GM12878 (cell line): Measurements from ENCODE around the gene HNRNPR. TPM values are rescaled to one million over a fixed set of nuclear protein-coding genes. Genes with fewer than 3 reads are reported as not detected.

Experiments
- ATAC-seq: fragments of 200-7000 bp; cut with Tn5 transposase; 3 replicates; pipeline ENCODE4 v1.9.1; 2020; ENCODE audit warnings: mild to moderate bottlenecking, moderate library complexity
- BruUV-seq: library from RNA; stranded (reverse); fragments of 400-500 nt; replicated peaks from 2 replicates; lab custom pipeline; 2021; lab: Mats Ljungman, UMichigan
- CTCF ChIA-PET: fragments of 300-600 bp; sonication (Branson Sonifier 250); formaldehyde crosslinking; extraction: SDS; loops from one replicate; lab custom pipeline; 2021; ENCODE audit warnings: inconsistent platforms; lab: Yijun Ruan, JAX
- POLR2A ChIA-PET: fragments of 350-600 bp; formaldehyde crosslinking; extraction: SDS; loops from one replicate; lab custom pipeline; 2021; ENCODE audit warnings: inconsistent platforms; lab: Charles Lee
- RAD21 ChIA-PET: fragments of 300-600 bp; sonication (Branson Sonifier 250); formaldehyde crosslinking; loops from one replicate; lab custom pipeline; 2023; ENCODE audit warnings: antibody characterized with exemption; ENCODE audit not compliant: unreplicated experiment; lab: Charles Lee
- SMC1A ChIA-PET: fragments of 300-600 bp; sonication (Branson Sonifier 250); formaldehyde crosslinking; loops from one replicate; lab custom pipeline; 2023; ENCODE audit not compliant: unreplicated experiment, uncharacterized antibody; lab: Charles Lee
- DNase-seq: peaks from one replicate; pipeline ENCODE4 v3.0.0-alpha.2; 2011; ENCODE audit warnings: low read depth, low spot score
- FAIRE-seq: peaks from 3 replicates; lab custom pipeline; 2011; peaks lifted over from hg19 to GRCh38; lab: Jason Lieb, UNC
- H2AFZ ChIP-seq: 2 replicates; pipeline ENCODE4 v1.6.0; 2011; ENCODE audit warnings: low read depth, low read length, control low read depth; ENCODE audit not compliant: control insufficient read depth
- H3K27ac ChIP-seq: 2 replicates; pipeline ENCODE4 v1.5.1; 2011; ENCODE audit warnings: control low read depth; ENCODE audit not compliant: control insufficient read depth, insufficient read depth
- H3K27me3 ChIP-seq, 2 experiments: replicated peaks in 1 of 2; 2 replicates each; pipeline versions ENCODE4 v1.6.0 to v1.6.1; 2011; ENCODE audit warnings: low read length in 1 of 2; ENCODE audit not compliant: control insufficient read depth in 2 of 2, insufficient read depth in 2 of 2
- H3K36me3 ChIP-seq, 2 experiments: 2 replicates each; pipeline ENCODE4 v1.5.1; 2011; ENCODE audit warnings: low read length in 1 of 2; ENCODE audit not compliant: control insufficient read depth in 2 of 2, insufficient read depth in 2 of 2
- H3K4me1 ChIP-seq: 2 replicates; pipeline ENCODE4 v1.6.1; 2011; ENCODE audit warnings: mild to moderate bottlenecking, low read length, moderate library complexity, mixed read lengths; ENCODE audit not compliant: control insufficient read depth, insufficient read depth
- H3K4me2 ChIP-seq: 2 replicates; pipeline ENCODE4 v1.6.0; 2011; ENCODE audit warnings: control low read depth; ENCODE audit not compliant: control insufficient read depth, insufficient read depth
- H3K4me3 ChIP-seq: fragments of 200-600 bp; sonication (generic); 2 replicates; pipeline ENCODE4 v1.5.1; 2016
- H3K79me2 ChIP-seq: 2 replicates; pipeline ENCODE4 v1.6.0; 2011; ENCODE audit warnings: low read length; ENCODE audit not compliant: control insufficient read depth, insufficient read depth
- H3K9ac ChIP-seq: 2 replicates; pipeline ENCODE4 v1.8.0; 2011; ENCODE audit warnings: low read length, control low read depth, mixed read lengths; ENCODE audit not compliant: control insufficient read depth, insufficient read depth
- H3K9me3 ChIP-seq: replicated peaks from 3 replicates; pipeline ENCODE4 v1.5.1; 2011; ENCODE audit warnings: mild to moderate bottlenecking, low read length; ENCODE audit not compliant: control insufficient read depth, insufficient read depth
- H4K20me1 ChIP-seq: 2 replicates; pipeline ENCODE4 v1.6.0; 2011; ENCODE audit not compliant: control insufficient read depth, insufficient read depth
- MYC ChIP-seq: IDR thresholded peaks from 2 replicates; pipeline ENCODE4 v1.6.1; 2011; ENCODE audit warnings: mild to moderate bottlenecking, low read length, moderate library complexity, inconsistent platforms; ENCODE audit not compliant: insufficient read depth, insufficient replicate concordance, insufficient read length, severe bottlenecking
- ZNF622 ChIP-seq: fragments of 450-650 bp; IDR thresholded peaks from 2 replicates; pipeline ENCODE4 v1.6.1; 2017; ENCODE audit warnings: mild to moderate bottlenecking, inconsistent platforms
- WGBS: methylation state at CpG from one replicate; pipeline ENCODE4 v1.1.6; 2016; ENCODE audit warnings: low lambda C conversion rate; ENCODE audit not compliant: insufficient replicate concordance, insufficient coverage; ENCODE audit errors: missing lambda C conversion rate; 5-methylcytosine and 5-hydroxymethylcytosine counted together
- in situ Hi-C: fragments of 300-500 bp; cut with MboI; formaldehyde crosslinking; loops from 9 replicates; pipeline ENCODE4 v1.14.3; 2018; ENCODE audit warnings: mixed read lengths
- intact Hi-C: fragments of 100-400 bp; cut with micrococcal nuclease; formaldehyde crosslinking; loops from one replicate; pipeline ENCODE4 v1.14.2; 2022; ENCODE audit not compliant: unreplicated experiment
- polyA plus RNA-seq, 11 experiments: library from polyadenylated mRNA; depleted of rRNA in 4 of 11; unstranded in 6 of 11; stranded (reverse) in 5 of 11; fragments of >200 nt; fragmentation: Nextera tagmentation in 4 of 11; fragmentation: Illumina TruSeq in 1 of 11; extraction: Ambion mirVana in 4 of 11; extraction: Trizol in 1 of 11; gene quantifications; 1 replicate in 1 of 11; 2 replicates in 10 of 11; pipeline versions ENCODE4 v1.2.1 to v1.2.3, GENCODE V29; 2011 to 2016; ENCODE audit warnings: inconsistent platforms in 2 of 11, missing spikeins in 2 of 11, low read depth in 1 of 11
- total RNA-seq, 4 experiments: library from RNA; depleted of rRNA in 3 of 4; stranded (reverse); fragments of >200 nt in 3 of 4; fragmentation: Illumina TruSeq in 1 of 4; extraction: Trizol in 1 of 4; gene quantifications; 2 replicates each; pipeline versions ENCODE4 v1.2.1 to v1.2.3, GENCODE V29; 2013 to 2021
- TF ChIP-seq, protein P1 (sequence below): fragments of 450-650 bp; formaldehyde crosslinking; IDR thresholded peaks from 2 replicates; pipeline ENCODE4 v1.4.0; 2020; ENCODE audit warnings: mild to moderate bottlenecking, moderate library complexity
- TF ChIP-seq, protein P2 (sequence below): fragments of 450-650 bp; IDR thresholded peaks from 2 replicates; pipeline ENCODE4 v1.6.1; 2017; ENCODE audit warnings: mild to moderate bottlenecking
- TF ChIP-seq, protein P3 (sequence below): IDR thresholded peaks from 2 replicates; pipeline ENCODE4 v1.6.1; 2012; ENCODE audit warnings: low read length, inconsistent platforms

Gene HNRNPR
- total and polyA plus RNA-seq, 10 of the 15 experiments (the other 5 are each of a cell fraction or from before 2014, with no cell fraction given): 80.5 to 280 (median 218) TPM

GRCh38 chr1:23288201-23288600 is 55.9 kb downstream of the HNRNPR start (continued):
- TF ChIP-seq, protein P1, sequence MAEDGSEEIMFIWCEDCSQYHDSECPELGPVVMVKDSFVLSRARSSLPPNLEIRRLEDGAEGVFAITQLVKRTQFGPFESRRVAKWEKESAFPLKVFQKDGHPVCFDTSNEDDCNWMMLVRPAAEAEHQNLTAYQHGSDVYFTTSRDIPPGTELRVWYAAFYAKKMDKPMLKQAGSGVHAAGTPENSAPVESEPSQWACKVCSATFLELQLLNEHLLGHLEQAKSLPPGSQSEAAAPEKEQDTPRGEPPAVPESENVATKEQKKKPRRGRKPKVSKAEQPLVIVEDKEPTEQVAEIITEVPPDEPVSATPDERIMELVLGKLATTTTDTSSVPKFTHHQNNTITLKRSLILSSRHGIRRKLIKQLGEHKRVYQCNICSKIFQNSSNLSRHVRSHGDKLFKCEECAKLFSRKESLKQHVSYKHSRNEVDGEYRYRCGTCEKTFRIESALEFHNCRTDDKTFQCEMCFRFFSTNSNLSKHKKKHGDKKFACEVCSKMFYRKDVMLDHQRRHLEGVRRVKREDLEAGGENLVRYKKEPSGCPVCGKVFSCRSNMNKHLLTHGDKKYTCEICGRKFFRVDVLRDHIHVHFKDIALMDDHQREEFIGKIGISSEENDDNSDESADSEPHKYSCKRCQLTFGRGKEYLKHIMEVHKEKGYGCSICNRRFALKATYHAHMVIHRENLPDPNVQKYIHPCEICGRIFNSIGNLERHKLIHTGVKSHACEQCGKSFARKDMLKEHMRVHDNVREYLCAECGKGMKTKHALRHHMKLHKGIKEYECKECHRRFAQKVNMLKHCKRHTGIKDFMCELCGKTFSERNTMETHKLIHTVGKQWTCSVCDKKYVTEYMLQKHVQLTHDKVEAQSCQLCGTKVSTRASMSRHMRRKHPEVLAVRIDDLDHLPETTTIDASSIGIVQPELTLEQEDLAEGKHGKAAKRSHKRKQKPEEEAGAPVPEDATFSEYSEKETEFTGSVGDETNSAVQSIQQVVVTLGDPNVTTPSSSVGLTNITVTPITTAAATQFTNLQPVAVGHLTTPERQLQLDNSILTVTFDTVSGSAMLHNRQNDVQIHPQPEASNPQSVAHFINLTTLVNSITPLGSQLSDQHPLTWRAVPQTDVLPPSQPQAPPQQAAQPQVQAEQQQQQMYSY (CRISPR knock-in tag): no peak
- TF ChIP-seq ZNF622: no peak

- no peak for FAIRE-seq
- TF ChIP-seq MYC: no peak
- TF ChIP-seq, protein P2, sequence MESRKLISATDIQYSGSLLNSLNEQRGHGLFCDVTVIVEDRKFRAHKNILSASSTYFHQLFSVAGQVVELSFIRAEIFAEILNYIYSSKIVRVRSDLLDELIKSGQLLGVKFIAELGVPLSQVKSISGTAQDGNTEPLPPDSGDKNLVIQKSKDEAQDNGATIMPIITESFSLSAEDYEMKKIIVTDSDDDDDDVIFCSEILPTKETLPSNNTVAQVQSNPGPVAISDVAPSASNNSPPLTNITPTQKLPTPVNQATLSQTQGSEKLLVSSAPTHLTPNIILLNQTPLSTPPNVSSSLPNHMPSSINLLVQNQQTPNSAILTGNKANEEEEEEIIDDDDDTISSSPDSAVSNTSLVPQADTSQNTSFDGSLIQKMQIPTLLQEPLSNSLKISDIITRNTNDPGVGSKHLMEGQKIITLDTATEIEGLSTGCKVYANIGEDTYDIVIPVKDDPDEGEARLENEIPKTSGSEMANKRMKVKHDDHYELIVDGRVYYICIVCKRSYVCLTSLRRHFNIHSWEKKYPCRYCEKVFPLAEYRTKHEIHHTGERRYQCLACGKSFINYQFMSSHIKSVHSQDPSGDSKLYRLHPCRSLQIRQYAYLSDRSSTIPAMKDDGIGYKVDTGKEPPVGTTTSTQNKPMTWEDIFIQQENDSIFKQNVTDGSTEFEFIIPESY: no peak
- TF ChIP-seq, protein P3, sequence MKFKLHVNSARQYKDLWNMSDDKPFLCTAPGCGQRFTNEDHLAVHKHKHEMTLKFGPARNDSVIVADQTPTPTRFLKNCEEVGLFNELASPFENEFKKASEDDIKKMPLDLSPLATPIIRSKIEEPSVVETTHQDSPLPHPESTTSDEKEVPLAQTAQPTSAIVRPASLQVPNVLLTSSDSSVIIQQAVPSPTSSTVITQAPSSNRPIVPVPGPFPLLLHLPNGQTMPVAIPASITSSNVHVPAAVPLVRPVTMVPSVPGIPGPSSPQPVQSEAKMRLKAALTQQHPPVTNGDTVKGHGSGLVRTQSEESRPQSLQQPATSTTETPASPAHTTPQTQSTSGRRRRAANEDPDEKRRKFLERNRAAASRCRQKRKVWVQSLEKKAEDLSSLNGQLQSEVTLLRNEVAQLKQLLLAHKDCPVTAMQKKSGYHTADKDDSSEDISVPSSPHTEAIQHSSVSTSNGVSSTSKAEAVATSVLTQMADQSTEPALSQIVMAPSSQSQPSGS: no peak
Measured at GRCh38 chr1:23286401-23286800, 57.7 kb downstream of the HNRNPR start.

More at GRCh38 chr1:23286401-23286800, 57.7 kb downstream of the HNRNPR start:
- H3K4me1 ChIP-seq: no peaks in the 10 kb centered on the region
- peaks cover 0 to 16% of the 10 kb centered on the region in 2 experiments; a peak in 3 of 4 replicates for H3K36me3 ChIP-seq
- POLR2A ChIA-PET: no interaction called here
- SMC1A ChIA-PET: no interaction called here
- H2AFZ ChIP-seq: no peak overlapping the region
- H3K27ac ChIP-seq: no peak overlapping the region
- in situ Hi-C loops: no loop called here
- BruUV-seq: no TSS peak
- no peak for DNase-seq
- no peaks in the 10 kb centered on the region for H4K20me1 ChIP-seq
- WGBS: 100% methylated on average over 1 of the region's 1 CpG
- no peak for ATAC-seq
- no peak overlapping the region for H3K4me2 ChIP-seq
- CTCF ChIA-PET: no interaction called here
- H3K9ac ChIP-seq: no peak overlapping the region
- no peak overlapping the region for H3K4me3 ChIP-seq
- H3K9me3 ChIP-seq: no peaks in the 10 kb centered on the region
- H3K79me2 ChIP-seq: no peaks in the 10 kb centered on the region
- intact Hi-C loops: no loop called here
- no peaks in the 10 kb centered on the region for H3K27me3 ChIP-seq
- RAD21 ChIA-PET: no interaction called here
